HG02610 (cell line): ENCODE data around the gene ZMIZ1.
A peak's percentile ranks its signal among the peaks of the same experiment; 100 is the strongest.

ENCODE experiments used
- ATAC-seq: cut with Tn5 transposase; IDR thresholded peaks from one replicate; pipeline ENCODE4 v1.9.1; 2021; ENCODE audit warnings: mild to moderate bottlenecking, moderate library complexity; ENCODE audit not compliant: unreplicated experiment

The ZMIZ1 gene

DNA sequence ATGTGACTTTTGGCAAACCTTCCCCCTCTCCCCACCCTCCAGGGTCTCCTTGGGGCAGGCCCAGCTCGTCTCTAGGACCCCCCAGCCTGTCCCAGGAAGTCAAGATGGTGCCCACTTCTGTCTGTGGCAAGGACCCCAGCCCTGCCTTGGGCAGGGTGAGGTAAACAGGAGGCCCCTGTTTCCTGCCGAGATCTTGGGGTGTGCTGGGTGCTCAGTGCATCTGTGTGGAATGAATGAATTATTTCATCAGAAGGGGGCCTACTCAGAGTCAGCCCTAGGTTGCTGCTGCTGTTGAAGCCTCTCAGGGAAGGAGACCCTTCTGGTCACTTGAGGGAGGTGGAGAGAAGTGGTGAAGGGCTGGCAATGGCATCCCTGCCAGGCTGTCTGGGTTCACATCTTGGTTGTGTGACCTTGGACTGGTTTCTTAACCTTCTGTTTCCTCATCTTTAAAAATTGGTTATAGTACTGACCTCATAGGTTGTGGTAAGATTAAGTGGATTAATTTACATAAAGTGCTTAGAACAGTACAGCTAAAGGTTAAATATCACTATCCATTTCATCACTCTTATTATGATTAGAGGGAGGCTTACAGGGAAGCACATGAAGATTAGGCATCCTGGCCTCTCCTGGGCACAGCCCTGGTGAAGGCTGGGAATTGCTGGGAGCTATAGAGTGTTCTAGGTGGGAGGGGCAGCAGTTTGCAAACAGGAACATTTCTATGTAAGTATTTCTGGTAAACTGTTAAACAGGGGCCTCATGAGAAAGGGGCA lies 67.7 kb downstream of the ZMIZ1 start:
- no peak for ATAC-seq

DNA sequence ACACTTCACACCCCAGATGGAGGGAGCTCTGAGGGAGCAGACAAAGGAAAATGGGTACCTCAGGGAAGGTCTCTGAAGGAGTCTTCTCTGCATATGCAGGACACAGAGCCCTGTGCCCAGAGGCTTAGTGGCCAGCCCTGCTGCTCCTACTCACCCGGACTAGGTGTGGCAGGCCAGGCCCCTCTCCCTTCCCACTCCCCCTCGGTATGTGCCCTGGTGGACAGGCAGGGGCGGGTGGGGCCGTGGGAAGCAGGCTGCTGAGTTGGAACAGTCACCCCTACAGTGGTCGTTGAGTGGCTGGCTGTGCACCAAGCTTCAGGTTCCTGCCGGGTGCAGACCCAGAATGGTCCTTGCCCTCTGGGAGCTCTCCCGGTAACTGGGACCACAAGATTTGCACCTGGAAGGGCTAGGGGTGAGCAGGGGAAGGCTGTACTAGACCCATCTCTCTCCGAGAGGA lies 68.6 kb downstream of the ZMIZ1 start:
- peak; percentile 17 for ATAC-seq

DNA sequence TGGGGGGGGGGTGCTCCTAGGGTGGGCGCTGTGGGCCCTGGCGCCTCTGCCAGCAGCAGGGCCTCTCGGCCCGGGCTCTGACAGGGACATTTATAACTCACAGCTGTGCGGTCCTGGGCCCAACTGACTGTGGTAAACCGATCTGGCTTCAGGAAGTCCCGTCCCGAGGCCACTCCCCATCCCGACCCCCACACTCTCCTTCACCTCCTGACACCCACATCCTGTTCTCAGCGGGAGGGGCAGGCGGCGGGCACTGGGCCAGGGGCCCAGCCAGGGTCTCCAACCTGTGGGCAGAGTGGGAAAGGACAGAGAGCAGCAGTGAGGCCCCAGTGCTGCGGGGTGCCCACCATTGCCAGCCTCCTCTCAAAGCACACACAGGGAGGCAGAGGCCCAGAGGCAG lies 69.1 kb downstream of the ZMIZ1 start:
- ATAC-seq, result peak; percentile 85

DNA sequence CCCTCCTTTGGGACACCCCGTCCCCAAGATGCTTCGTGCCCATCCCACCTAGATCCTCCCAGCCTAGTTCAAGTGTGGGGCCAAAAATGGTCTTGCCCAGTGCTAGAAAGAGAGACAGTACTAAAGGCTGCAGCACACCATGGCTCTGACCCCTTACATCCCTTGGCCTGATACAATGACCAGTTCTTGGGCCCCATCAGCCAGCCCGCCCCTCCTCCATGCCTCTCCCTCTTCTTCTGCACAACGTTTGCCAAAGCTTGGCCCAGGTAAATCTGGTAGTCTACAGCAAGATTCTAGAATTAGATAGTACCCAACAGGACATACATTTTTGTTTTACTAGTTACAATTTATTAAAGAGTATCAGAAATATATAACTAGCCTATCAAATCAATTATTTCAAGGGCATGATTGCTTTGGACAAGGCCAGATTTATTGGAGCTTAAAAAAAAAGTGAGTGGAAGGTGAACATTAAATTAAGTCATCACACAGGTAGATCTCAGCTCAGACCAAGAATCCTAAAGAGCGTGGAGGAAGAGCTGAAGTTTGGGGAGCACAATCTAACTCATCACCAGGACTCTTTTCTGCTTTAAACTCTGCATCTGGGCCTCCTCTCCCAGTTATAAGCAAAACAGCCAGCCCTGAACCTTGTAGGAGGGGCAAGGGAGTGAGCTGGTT lies 69.8 kb downstream of the ZMIZ1 start:
- ATAC-seq, result no peak

DNA sequence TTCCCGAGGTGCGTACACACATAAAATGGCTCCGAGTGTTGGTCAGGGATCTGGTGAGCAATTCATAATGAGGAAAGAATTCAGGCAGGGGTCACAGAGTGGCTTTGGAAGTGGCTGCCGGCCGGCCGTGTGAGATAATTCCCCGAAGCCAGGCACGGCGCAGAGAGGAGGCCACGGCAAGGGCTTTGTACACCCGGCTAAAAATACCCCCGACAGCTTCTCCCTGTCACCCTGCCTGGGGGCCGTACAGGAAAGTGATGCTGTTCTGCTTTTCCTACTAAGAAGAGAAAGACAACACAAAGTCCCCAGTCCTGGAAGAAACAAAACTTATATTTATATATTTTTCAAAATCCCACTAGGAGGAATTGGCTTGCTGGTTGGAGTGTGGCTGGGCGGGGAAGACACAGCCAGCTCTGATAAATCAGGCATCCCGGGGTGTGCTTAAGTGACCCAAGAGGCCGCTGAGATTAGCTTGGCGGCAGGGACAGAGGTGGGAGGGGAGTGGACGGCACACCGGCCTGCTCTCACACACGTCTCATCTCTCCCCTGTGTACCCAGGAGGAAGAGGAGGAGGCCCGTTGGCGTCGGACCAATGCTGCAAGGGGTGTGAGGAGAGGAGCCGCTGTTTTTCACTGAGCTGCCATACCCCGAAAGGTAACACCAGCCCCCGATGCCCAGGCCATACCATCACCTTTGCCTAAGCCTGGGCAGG lies 70.5 kb downstream of the ZMIZ1 start:
- no peak for ATAC-seq

DNA sequence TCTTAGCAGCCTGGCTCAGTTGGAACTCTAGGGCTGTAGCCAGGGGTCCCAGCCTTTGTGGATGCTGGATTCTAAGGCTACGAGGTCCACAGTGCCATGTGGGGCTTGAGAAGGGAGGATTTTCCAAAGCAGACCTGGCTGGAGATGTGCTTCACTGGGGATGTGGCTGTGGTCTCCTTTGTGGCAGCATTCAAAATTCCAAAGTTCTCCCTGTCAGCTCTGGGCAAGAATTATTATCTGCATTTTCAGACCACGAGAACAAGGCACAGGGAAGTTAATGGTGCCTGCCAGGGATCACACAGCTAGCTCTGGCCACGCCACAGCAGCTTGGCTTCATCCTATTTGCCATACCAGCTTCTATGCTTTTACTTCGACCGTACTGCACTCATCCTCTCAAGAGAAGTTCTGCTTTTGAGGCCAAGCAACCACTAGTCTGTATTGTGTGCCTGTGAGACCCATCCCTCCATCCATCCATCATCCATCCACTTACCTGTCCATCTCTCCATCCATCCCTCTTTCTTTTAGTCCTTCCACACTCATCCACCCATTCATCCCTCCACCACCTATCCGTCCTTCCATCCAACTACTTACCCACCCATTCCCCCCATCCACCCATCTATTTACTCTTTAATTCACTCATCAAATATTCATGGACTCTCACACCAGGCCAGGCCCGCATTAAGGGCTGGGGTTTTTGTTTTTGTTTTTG lies 71.5 kb downstream of the ZMIZ1 start:
- no peak for ATAC-seq

DNA sequence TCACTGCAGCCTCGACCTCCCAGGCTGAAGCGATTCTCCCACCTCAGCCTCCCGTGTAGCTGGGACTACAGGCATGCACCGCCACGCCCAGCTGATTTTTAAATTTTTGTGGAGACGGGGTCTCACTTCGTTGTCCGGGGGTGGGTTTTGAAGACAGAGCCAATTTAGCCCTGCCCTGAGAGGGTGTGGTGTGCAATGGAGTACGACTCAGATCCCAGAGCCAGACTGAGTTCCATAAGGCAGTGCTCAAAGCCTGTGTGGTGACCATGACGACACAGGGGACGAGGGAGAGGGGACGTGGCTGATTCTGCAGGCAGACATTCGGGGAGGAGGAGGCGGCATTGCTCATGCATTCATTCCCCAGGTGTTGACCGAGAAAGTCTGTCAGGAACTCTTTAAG lies 72.1 kb downstream of the ZMIZ1 start:
- ATAC-seq, result no peak

DNA sequence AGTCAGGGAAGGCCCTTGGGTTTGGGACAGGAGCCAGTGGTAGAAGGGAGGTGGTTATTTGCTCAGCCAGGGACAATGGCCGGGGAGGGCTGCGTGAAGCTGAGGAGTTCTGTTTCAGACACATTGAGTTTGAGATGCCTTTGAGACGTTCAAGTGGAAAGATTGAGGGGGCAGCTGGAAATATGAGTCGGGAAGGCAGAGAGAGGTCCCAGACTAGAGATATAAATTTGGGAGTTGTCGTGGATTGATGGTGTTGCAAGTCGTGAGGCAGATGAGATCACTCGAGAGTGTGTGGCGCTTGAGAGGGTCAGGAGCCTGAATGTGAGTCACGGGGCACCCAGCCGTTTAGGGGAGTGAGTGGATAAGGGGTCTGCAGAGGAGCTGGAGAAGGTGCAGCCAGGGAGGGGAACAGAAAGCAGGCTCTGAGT lies 73.3 kb downstream of the ZMIZ1 start:
- ATAC-seq, result no peak

DNA sequence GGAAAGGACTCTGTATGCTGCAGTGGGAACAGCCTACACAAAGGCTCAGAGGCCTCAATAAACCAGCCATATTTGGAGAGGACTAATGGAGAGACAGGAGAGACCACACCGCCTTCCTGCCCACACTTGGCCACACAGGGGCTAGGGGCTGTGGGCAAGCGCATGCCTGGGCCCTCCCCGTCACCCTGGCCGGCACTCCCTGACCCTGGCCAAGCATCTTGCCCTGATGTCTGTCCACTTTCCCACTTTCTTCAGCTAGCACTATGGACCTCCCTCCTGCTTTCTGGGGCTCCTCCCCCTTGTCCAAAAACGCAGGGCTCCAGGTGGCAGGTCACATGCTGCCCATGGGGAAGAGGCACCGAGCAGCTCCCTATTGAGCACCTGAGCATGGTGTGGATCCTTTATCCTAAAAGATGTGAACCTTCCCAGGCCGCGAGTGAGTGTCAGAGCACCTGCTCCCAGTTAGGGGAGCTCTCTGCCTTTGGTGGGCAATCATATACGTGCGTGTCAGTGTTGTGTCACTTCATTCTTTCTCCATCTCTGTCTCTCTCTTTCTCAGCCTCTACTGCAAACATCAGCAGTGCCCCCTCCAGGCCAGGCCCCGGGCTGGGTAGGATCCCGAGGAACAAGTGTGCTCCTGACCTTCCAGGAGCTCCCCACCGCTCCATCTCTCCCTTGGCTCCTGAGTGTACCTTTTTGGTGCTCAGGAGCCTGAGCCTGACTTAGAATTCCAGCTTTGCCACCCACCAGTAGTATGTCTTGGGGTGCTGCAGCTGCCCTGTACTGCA lies 74.0 kb downstream of the ZMIZ1 start:
- ATAC-seq, result no peak

DNA sequence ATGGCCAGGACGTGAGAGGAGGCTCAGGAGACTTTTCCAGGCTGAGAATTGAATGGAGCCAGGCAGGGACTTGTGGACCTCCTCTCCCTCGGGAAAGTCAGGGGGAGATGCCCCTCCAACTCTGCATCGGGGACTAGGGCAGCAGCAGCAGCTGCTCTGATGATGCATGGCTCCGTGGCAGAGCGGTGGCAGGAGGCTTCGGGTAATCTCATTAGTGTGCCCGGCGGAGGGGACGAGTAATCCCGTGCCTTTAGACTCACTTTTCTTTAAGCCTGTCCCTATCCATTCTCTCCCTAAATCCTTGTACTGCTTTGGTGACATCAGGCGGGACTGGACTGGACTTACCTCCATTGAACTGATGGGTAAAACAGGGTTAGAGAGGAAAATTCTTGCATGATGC lies 75.1 kb downstream of the ZMIZ1 start:
- no peak for ATAC-seq

DNA sequence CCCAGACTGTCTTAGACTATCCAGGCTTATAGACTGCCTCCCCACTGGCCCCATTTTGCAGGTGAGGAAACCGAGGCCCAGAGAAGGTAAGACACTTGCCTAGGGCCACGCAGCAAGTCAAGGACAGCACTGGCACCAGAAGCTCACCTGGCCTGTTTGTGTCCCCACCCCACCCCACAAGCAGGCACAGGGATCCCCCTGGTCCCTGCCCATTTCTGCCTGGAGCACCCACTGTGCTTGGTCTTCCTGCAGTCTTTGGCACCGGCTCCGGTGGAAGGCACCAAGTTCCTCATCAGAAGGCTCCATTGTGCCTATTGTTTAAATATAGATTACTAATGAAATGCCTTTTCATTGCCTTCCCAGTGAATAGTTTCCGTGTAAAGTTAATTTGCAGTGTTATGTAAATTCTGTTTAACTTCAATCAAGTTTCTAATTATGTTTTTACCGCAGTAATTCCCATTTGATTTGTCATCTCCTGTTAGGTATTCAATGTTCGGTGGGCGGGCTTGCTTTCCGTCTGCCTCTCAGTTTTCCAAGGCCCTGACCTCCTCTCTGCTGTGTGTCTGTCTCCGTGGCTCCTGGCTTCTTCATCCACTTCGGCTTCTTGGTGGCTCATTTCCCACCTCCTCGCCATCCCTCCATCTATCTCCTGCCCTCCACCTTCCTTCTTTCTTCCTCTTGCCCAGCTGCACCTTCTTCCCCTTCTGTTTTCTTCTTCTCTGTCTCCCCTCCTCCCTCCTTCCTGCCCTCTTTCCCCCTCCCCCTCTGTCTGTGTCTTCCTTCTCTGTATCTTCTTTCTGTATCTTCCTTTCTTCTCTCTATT lies 75.8 kb downstream of the ZMIZ1 start:
- ATAC-seq, result no peak

DNA sequence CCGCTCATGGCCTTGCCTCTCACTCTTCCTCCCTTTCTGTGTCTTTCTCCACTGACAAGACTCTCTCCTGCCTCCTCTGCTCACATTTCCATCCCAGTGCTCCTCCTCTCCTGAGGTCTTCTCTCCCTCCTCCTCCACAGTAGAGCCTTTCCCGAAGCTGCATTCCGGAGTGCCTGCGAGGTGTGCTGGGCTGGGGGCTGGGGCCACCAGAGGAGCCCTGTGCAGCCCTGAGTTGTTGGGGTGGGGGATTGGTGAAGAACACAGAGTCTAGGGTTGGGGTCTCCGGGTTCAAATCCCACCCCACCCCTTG lies 76.4 kb downstream of the ZMIZ1 start:
- no peak for ATAC-seq

DNA sequence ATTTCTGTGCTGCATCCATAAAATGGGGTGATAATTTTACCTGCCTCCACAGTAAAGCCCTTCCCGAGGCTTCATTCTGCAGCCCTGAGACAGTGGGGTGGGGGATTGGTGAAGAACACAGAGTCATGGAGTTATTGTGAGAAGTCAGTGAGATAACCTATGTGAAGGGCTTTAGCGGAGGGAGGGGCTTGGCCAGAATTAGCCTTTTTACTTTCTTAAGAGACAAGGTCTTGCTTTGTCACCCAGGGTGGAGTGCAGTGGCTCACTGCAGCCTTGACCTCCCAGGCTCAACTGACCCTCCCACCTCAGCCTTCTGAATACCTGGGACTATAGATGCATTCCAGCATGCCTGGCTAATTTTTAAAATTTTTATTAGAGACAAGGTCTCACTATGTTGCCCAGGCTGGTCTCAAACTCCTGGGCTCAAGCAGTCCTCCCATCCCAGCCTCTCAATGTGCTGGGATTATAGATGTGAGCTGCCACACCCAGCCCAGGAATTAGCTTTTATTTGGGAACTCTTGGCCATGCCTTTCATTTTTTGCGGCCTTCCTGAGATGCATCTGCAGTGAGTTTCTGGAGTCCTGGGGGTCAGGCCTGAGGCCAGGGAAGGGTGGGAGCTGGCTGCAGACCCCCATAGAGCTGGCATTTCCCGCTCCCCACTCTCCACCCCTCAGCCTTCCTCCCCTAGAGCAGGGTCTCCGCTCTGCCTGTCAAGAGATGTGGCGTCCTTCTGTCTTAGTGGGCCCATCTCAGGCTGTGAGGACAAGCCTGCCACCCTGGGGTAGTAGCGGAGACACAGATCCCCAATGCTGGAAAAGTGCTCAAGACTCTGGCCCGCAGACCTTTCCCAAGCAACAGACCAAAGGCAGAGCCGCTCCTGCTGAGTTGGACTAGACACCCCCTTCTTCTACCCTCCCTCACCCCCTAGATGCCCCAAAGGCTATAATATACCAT lies 77.0 kb downstream of the ZMIZ1 start:
- no peak for ATAC-seq

DNA sequence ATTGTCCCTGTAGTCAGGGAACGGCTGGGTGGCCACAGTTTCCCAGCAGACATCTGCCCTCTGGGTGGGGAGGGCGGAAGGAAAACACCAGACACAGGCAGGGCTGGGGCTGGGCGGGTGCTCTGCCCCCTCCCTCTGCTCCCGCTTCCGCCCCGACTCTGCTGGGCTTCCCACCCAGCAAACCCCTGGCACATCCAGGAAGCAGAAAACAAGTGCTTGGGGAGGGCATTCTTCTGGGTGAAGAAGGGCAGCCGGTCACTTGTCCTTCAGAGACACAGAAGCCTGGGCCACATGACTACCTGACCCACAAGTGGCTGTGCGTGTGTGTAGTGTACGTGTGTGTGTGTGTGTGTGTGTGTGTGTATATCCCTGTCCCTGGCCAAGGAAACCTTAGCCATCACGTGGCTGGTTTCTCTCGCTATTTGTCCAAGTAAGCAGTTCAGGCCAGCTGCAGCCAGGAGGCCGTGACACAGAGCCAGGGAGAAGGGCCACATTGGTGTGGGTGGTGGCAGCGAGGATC lies 77.9 kb downstream of the ZMIZ1 start:
- no peak for ATAC-seq

DNA sequence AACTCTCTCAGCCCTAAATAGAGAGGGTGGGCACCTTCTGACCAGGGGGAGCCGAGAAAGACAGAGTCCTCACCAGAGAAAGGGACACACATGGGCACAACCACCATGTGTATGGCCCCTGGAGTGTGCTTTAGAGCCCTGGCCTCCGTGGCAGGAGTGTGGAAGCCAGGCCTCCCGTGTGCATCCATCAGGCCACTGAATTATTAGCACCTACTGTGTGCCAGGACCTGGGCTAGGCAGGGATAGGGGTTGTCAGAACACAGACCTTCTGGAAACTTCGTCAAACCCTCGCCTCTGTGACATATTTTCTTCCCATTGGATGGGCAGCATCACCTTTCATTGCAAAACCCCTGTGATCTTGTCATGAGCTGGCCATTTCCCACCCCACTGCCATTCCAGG lies 78.5 kb downstream of the ZMIZ1 start:
- no peak for ATAC-seq

DNA sequence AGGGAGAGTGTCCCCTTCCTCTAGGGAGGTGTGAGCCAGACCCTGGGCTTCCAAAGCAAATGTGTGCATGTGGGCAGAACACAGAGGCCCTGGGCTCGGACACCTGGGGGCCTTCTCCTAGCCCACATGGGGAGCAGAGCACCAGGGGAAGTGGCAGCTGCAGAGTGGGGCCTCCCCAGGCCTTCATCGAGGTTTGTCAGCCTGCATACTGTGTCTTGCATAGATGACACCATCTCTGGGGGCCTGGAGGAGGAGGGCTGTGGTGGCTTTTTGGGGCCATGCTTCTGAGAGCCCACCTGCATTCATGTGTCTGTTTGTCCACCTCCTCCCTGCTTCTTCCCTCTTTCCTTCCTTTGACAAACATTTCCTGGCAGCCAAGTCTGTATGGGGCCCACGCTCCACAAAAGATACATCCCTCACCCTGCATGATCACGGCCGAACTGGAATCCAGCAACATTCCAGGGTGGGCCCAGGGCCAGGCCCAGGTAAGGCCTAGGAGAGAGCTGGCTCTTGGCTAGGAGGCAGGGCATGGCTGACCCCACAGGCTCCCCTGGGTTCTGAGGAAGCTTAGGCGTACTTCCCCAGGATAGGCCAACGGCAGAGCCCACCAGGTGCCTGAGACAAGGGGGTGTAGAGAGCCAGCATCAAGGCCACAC lies 79.2 kb downstream of the ZMIZ1 start:
- no peak for ATAC-seq

DNA sequence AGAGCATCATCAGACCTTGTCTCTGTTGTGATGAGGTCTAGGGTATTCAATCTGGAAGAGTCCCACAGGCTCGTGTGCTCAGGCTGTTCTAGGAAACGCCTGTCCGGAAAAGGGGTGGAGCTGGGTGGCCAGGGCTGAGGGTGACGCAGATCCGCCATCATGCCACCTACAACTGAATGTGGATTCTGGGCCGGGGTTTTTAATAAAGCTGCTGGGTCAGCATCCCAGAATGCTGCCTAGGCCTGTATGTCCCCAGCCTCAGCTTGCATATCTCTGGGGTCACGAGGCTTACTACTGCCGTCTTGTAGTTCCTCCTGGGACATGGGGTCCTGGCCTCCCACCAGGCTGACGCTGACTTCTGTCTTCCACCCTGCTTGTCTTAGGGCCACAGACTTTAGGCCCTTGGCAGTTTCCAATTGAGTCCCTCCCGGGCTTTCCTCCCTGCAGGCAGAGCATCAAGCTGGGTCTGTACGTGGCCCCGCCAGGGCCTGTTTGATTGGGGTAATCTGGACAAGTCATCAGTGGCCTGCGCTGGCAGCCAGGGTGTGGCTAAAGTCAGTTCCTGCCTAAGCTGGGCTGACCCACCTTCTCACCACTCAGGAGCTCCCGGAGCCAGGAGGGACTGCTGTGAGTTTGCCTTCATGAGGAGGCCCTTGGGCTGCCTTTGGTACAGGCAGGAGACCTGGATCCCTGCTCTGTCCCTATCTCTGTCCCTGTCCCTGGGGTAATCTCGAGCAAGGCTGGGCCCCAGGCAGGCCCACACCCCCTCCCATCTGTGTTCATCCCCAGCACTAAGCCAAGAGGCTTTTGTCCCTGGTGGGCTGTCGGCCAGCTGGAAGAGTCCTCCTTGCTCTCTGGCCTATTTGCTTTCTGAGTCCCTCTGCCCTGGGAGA lies 79.9 kb downstream of the ZMIZ1 start:
- no peak for ATAC-seq
